Measurements from ENCODE around the gene AOC2.
A peak's percentile ranks its signal among the peaks of the same experiment; 100 is the strongest.
"Not testable (repeated sequence)": the region's sequence is repeated elsewhere in the genome, so short reads cannot be mapped to it uniquely, and the experiment has no call there.

The AOC2 gene

DNA sequence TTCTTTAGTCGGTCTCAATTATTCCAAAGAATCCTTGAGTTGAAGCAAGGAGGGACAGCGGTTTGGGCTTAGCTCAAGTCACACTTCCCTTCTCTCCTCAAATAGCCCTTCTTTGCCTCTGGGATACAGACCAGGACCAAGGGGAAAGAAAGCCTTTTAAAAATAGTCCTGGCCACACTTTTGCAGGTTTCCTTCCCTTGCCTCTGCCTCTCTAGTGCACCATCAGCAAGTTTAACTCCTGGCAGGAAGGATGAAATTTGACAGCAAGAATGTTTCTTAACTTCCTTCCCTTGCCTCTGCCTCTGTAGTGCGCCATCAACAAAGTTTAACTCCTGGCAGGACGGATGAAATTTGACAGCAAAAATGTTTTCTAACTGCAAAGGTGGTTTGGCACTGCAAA, 49.0 kb downstream of the AOC2 start:
- no peak for DNase-seq
- Mint-ChIP-seq H3K36me3 (ENCODE audit: low read depth) (no peaks in the 10 kb centered on the region), H3K4me1 (peaks cover 42% of the 10 kb centered on the region), H3K9me3 (no peaks in the 10 kb centered on the region), H3K27me3 (ENCODE audit: low read depth, poor library complexity) (peaks cover 12% of the 10 kb centered on the region), H3K27ac (peak overlapping the region; percentile 20), H3K4me3 (no peak overlapping the region)
- TF ChIP-seq, protein P1, sequence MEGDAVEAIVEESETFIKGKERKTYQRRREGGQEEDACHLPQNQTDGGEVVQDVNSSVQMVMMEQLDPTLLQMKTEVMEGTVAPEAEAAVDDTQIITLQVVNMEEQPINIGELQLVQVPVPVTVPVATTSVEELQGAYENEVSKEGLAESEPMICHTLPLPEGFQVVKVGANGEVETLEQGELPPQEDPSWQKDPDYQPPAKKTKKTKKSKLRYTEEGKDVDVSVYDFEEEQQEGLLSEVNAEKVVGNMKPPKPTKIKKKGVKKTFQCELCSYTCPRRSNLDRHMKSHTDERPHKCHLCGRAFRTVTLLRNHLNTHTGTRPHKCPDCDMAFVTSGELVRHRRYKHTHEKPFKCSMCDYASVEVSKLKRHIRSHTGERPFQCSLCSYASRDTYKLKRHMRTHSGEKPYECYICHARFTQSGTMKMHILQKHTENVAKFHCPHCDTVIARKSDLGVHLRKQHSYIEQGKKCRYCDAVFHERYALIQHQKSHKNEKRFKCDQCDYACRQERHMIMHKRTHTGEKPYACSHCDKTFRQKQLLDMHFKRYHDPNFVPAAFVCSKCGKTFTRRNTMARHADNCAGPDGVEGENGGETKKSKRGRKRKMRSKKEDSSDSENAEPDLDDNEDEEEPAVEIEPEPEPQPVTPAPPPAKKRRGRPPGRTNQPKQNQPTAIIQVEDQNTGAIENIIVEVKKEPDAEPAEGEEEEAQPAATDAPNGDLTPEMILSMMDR (IDR thresholded peaks at IDR 0.05) = no peak

DNA sequence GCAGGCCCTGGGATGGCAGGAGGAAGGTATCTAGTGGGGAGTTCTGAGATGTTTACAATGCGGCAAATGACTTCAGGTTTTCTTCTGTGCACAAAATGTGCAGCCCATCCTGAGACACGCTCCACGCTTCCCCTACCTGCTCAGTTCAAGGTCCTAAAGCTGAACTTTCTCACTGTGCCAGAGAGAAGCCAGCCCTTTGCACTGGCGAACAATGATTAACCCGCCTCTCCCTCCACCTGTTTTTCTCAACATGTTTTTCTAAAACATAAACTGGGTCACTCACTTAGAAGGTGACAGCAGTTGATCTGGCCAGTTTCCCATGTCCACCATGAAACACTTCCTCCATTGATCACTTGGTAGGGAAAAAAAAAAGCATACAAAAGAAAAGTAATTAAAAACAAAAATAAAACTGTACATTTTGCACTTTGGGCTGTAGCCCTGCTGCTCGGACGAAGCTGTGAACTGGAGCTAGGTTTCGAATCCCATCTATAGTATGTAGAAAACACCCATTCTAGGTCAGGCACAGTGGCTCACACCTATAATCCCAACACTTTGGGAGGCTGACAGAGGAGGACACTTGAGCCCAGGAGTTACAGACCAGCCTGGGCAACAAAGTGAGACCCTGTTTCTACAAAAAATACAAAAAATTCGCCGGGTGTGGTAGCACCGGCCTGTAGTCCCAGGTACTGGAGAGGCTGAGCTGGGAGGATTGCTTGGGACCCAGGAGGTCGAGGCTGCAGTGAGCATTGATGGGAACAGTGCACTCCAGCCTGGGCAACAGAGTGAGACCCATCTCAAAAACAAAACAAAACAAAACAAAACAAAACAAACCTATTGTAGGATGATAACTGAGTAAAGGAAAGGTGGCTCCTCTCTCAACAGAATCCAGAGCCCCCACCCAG, 50.2 kb downstream of the AOC2 start:
- no peaks in the 10 kb centered on the region for H3K9me3 Mint-ChIP-seq
- TF ChIP-seq, protein P1 (IDR thresholded peaks at IDR 0.05) = no peak
- H3K4me1 Mint-ChIP-seq = peaks cover 33% of the 10 kb centered on the region
- no peak overlapping the region for H3K27ac Mint-ChIP-seq
- H3K4me3 Mint-ChIP-seq = no peak overlapping the region
- H3K36me3 Mint-ChIP-seq (ENCODE audit: low read depth) = no peaks in the 10 kb centered on the region
- no peak for DNase-seq
- peaks cover 14% of the 10 kb centered on the region for H3K27me3 Mint-ChIP-seq (ENCODE audit: low read depth, poor library complexity)

DNA sequence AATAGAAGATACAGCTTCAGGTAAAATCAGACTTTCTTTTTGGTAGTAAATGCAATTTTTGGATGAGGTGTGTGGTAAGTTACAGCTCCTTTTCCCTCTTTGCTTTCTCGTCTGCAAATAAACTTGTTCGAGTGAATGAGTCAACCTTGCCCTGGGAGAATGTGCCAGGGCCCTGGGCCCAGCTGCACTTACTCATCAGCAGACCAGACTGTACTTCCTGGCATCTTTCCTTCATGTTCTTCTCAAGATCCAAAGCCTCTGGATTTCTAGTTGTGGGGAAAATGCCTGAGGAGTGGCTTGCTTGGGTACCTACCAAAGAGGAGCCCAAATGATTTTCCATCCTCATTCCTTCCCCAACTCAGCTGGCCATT, 50.8 kb downstream of the AOC2 start:
- H3K4me1 Mint-ChIP-seq = peaks cover 26% of the 10 kb centered on the region
- no peak overlapping the region for H3K4me3 Mint-ChIP-seq
- peaks cover 14% of the 10 kb centered on the region for H3K27me3 Mint-ChIP-seq (ENCODE audit: low read depth, poor library complexity)
- H3K36me3 Mint-ChIP-seq (ENCODE audit: low read depth) = no peaks in the 10 kb centered on the region
- H3K9me3 Mint-ChIP-seq = no peaks in the 10 kb centered on the region
- H3K27ac Mint-ChIP-seq = no peak overlapping the region
- TF ChIP-seq, protein P1 (IDR thresholded peaks at IDR 0.05) = no peak
- no peak for DNase-seq

DNA sequence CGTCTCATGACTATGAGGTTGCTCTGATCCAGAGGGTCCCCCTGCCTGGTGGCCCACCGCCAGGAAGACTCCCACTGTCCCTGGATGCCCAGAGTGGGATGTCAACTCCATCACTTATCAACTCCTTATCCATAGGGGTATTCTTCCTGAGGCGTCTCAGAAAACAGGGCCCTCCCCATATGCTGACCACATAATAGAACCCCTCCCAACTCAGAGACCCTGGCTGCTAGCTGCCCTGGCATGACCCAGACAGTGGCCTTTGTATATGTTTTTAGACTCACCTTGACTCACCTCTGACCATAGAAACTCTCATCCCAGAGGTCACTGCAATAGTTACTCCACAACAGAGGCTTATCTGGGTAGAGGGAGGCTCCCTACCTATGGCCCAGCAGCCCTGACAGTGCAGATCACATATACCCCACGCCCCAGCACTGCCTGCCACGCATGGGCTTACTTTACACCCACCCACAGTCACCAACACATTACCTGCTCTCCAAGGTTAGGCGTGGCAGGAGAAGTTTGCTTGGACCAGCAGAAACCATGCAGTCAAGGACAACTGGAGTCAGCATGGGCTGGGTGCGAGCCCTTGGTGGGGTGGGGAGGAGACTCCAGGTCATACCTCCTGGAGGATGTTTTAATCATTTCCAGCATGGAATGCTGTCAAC, 53.9 kb downstream of the AOC2 start:
- Mint-ChIP-seq H3K27me3 (ENCODE audit: low read depth, poor library complexity) (peaks cover 28% of the 10 kb centered on the region), H3K27ac (no peak overlapping the region), H3K9me3 (no peaks in the 10 kb centered on the region), H3K4me3 (no peak overlapping the region), H3K4me1 (peaks cover 6% of the 10 kb centered on the region), H3K36me3 (ENCODE audit: low read depth) (no peaks in the 10 kb centered on the region)
- no peak for DNase-seq
- TF ChIP-seq, protein P1 (IDR thresholded peaks at IDR 0.05) = no peak

DNA sequence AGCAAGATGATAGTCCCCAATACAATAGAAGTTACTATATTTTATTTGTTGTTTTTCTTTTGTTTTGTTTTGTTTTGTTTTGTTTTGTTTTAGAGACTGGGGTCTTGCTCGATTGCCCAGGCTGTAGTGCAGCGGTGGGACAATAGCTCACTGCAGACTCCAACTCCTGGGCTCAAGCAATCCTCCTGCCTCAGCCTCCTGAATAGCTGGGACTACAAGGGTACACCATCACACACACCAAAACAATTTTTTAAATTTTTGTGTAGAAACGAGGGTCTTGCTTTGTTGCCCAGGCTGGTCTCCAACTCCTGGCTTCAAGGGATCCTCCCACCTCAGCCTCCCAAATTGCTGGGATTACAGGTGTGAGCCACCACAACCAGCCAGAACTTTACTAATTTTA, 55.6 kb downstream of the AOC2 start:
- not testable (repeated sequence) for DNase-seq, H3K27ac Mint-ChIP-seq, H3K4me3 Mint-ChIP-seq

More for the DNA sequence above, 55.6 kb downstream of the AOC2 start:
- not testable (repeated sequence) for H3K36me3 Mint-ChIP-seq (ENCODE audit: low read depth); H3K4me1 Mint-ChIP-seq; H3K9me3 Mint-ChIP-seq
- H3K27me3 Mint-ChIP-seq (ENCODE audit: low read depth, poor library complexity) = peaks cover 41% of the 10 kb centered on the region
